Epithelial cell of proximal tubule (primary cell): ENCODE measurements around the gene MT1X. TPM values are rescaled to one million over a fixed set of nuclear protein-coding genes. Genes with fewer than 3 reads are reported as not detected.

Source experiments
- DNase-seq: peaks from one replicate; pipeline ENCODE4 v3.0.0-alpha.2; 2011; ENCODE audit warnings: low read depth
- H3K4me3 ChIP-seq: 2 replicates; pipeline ENCODE4 v1.5.1; 2011; ENCODE audit warnings: low read depth, mild to moderate bottlenecking, low read length
- total RNA-seq: library from RNA; depleted of rRNA; stranded (reverse); fragments of >200 nt; gene quantifications from 2 replicates; pipeline ENCODE4 v1.2.3, GENCODE V29; 2015
- TF ChIP-seq, protein P1 (sequence below): conservative IDR thresholded peaks from 2 replicates; pipeline ENCODE4 v1.5.1; 2012; ENCODE audit warnings: low read depth, mild to moderate bottlenecking, low read length

Gene MT1X
- total RNA-seq, 1 donor from 2014 or later: 132 TPM

DNA sequence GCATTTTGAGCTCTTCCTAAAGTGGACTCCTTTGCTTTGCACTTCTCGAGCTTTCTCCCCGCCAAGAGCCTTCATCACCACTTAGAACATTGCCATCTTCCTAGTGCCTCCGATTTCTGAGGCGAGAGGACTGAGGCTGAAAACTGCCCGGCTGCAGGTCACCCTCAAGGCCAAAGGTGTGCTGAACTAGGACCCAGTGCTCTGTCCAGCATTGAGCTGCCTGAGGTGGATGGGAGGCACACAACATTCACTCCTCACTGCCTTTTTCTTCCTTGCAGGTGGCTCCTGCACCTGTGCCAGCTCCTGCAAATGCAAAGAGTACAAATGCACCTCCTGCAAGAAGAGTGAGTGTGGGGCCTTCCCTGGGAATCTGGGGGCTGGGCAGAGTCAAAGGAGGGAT is 38.4 kb upstream of the MT1X start:
- TF ChIP-seq, protein P1, sequence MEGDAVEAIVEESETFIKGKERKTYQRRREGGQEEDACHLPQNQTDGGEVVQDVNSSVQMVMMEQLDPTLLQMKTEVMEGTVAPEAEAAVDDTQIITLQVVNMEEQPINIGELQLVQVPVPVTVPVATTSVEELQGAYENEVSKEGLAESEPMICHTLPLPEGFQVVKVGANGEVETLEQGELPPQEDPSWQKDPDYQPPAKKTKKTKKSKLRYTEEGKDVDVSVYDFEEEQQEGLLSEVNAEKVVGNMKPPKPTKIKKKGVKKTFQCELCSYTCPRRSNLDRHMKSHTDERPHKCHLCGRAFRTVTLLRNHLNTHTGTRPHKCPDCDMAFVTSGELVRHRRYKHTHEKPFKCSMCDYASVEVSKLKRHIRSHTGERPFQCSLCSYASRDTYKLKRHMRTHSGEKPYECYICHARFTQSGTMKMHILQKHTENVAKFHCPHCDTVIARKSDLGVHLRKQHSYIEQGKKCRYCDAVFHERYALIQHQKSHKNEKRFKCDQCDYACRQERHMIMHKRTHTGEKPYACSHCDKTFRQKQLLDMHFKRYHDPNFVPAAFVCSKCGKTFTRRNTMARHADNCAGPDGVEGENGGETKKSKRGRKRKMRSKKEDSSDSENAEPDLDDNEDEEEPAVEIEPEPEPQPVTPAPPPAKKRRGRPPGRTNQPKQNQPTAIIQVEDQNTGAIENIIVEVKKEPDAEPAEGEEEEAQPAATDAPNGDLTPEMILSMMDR: no peak
- DNase-seq: no peak
- H3K4me3 ChIP-seq: peak overlapping the region; percentile 43

DNA sequence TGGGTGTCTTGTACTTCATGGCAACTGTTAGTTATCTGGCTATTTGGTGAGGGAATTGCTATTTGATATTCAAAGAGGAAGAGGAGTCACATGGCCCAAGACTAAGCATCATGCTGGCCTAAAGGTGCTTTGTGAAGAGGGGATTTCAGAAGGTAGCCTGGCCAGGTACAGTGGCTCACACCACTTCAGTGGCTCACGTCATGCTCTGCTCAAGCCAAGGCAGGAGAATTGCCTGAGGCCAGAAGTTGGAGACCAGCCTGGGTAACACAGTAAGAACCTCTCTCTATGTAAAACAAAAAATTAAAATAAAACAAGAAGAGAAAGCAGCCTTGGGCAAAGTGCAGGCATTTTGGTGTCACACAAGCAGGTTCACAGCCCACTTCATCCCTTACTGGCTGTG is 37.0 kb upstream of the MT1X start:
- no peak overlapping the region for H3K4me3 ChIP-seq
- TF ChIP-seq, protein P1: no peak
- no peak for DNase-seq

DNA sequence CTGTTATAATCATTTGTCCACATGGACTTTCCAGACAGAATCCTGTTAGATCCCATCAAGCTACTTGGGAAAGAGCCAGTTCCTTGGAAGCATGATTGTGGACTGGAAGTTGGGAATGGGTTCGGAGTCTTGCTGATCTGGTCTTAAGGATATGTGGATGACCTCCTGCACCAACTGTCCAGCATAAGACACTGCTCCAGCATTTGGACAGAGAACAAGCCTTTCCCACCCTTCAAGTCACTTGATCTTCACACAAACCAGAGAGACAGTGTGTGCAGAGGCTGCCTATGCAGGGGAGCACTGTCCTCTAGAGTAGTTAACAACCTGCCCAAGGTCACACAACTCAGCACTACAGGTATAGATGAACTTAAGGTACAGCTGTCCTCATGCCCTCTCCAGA is 36.4 kb upstream of the MT1X start:
- no peak for DNase-seq
- TF ChIP-seq, protein P1: no peak
- no peak overlapping the region for H3K4me3 ChIP-seq

DNA sequence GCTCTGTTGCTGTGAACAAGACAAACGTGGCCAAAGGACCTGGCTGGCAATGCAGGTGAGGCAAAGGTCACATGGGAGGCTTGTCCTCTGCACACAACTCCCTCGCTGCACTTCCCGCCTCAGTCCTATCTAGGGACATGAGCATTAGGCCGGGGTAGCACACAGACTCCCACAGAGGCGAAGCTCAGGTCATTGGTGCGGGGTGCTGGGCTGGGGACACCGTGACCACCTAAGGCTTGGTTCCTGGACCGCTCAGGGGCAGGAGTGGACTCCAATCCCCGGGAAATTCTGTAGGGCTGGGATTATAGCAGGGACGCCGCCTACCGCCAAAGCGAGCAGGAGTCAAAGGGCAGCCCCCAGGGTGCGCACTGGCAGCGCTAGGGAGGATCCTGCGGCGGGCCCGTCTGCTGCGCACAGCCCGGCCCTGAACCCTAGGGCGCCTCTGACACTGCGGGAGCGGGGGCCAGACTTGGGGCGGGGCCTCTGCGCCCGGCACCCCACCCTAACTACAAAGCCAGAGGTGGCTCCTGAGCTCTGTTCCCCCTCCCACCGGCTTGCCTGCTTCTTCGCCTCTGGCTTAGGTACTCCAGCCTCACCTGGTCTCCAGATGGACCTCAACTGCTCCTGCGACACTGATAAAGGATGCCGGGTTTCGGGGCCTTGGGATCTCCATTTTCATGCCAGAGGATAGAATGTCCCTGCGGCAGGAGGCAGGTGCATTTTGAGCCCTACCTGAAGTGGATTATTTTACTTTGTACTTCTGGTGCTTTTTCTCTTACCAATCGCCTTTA is 34.4 kb upstream of the MT1X start:
- no peak for DNase-seq
- TF ChIP-seq, protein P1: no peak
- no peak overlapping the region for H3K4me3 ChIP-seq

DNA sequence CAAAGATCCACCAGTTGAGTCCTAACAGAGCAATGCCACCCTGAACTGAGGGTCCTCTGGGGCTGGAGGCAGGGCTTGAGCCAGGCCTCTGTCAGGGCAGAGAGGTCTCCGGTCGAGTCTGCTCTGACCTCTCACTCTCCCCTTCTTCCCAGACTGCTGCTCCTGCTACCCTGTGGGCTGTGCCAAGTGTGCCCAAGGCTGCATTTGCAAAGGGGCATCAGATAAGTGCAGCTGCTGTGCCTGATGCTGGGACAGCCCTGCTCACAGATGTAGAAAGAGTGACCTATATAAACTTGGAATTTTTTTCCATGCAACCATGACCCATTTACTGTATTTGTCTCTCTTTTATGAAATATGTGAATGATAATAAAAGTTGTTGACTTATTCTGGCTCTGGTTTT is 33.0 kb upstream of the MT1X start:
- TF ChIP-seq, protein P1: no peak
- no peak for DNase-seq
- H3K4me3 ChIP-seq: no peak overlapping the region

DNA sequence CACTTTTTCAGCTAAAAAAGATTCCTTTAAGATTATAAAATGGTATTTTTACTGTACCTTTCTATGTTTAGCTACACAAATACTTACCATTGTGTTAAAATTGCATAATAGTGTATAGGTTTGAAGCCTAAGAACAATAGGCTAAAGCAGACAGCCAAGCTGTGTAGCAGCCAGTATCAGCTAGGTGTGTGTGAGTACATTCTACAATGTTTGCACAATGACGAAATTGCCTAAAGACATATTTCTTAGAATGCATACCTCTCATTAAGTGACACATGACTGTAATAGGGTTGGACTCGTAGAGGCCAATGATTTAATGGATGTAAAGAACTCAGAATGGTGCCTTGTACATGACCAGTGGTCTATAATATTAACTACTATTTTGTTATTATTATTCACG is 32.5 kb upstream of the MT1X start:
- H3K4me3 ChIP-seq: no peak overlapping the region
- DNase-seq: no peak
- TF ChIP-seq, protein P1: no peak

DNA sequence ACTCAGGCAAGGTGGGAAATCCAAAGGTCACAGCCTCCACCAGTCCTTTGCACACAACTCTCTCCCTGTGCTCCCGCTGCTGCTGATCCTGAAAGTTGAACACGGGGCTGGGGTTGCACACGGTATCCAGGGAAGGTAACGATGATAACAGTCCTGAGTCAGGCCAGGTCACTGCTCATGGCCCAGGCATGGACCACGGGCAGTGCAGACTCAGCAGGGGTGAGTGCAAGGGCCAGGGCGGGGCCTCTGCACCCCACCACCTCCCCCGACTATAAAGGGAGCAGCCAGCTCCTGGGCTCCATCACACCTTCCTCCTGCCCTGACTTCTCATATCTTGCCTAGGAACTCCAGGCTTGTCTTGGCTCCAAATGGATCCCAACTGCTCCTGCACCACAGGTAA is 30.7 kb upstream of the MT1X start, which contains the start of gene MT1B:
Gene MT1B, plus strand, starts transcription at position 301 of the 400 bp plus-strand sequence. Its CDS starts 68 bp downstream, at position 369.
- TF ChIP-seq, protein P1: no peak
- DNase-seq: no peak
- no peak within 1 kb of the TSS for H3K4me3 ChIP-seq
